ENCODE data around the gene SMYD4. TPM values are rescaled to one million over a fixed set of nuclear protein-coding genes. Genes with fewer than 3 reads are reported as not detected.
"Not testable (repeated sequence)": the region's sequence is repeated elsewhere in the genome, so short reads cannot be mapped to it uniquely, and the experiment has no call there.

Gene SMYD4
- total and polyA plus RNA-seq, 5 donors = 6.5 to 14.6 (median 11.0) TPM

DNA sequence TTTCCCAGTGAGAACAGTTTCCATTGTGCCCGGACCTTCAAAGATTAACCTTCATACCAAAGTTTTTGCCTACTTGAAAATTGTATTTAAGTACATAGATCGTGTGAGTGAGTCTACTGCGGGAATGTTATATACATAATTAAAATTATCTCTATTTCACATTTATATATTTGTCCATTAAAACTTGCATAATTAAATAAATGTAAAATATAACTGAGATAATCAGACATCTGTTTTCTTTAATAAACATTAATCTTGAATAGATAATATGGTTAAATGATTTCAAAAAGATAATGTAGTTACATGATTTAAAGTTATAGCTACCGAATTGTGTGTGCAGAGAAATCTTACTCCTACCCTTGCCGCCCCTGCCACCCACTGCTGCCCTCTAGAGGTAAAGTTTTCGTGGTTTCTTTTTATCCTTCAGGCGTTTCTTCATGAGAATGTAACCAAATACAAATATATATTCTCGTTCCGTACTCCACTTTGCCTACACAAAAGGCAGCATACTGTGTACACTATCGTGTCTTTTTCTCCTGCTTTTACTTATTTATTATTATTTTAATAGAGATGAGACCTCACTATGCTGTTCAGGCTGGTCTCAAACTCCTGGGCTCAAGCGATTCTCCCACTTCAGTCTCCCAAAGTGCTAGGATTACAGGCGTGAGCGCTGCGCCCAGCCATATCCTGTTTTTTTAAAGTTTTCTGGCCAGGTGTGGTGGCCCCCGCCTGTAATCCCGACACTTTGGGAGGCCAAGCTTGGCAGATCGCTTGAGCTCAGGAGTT is 35.7 kb upstream of the SMYD4 start:
- 82% methylated on average over 17 of the region's 17 CpGs for WGBS
- Histone ChIP-seq H3K4me3 (ENCODE audit: low read length) (no peak overlapping the region), H3K27me3 (ENCODE audit: control insufficient read depth, insufficient read depth) (no peaks in the 10 kb centered on the region), H3K4me1 (ENCODE audit: control insufficient read depth, insufficient read depth, low read length) (no peaks in the 10 kb centered on the region), H3K9me3 (ENCODE audit: control insufficient read depth, low read length) (no peaks in the 10 kb centered on the region), H3K27ac (ENCODE audit: low read length) (no peak overlapping the region)
- ATAC-seq (no peak), DNase-seq (no peak)
- intact Hi-C loops (cut with DNase I) = no loop called here

DNA sequence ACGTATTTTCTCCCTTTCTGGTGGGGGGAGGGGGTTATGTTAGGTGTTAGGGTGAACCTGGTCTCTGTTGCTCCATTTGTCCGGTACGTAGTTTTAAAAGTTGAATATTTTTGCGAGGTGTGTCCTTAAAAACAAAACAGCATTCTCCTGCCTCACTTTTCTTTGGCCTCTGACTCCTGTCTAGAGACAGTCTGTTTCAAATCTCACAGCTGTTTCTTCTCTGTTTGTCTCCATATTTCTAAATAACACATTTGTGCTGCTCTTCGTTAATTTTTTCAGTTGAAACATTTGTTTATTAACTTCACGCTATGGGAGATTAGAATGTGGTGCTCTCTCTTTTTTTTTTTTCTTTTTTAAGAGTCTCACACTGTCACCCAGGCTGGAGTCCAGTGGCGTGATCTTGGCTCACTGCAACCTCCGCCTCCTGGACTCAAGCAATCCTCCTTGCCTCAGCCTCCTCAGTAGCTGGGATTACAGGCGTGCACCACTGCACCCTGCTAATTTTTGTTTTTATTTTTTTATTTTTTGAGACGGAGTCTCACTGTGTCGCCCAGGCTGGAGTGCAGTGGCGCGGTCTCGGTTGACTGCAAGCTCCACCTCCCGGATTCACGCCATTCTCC is 31.8 kb upstream of the SMYD4 start:
- Histone ChIP-seq H3K27me3 (ENCODE audit: control insufficient read depth, insufficient read depth) (no peaks in the 10 kb centered on the region), H3K27ac (ENCODE audit: low read length) (no peak overlapping the region), H3K4me1 (ENCODE audit: control insufficient read depth, insufficient read depth, low read length) (no peaks in the 10 kb centered on the region), H3K4me3 (ENCODE audit: low read length) (no peak overlapping the region), H3K9me3 (ENCODE audit: control insufficient read depth, low read length) (no peaks in the 10 kb centered on the region)
- intact Hi-C loops (cut with DNase I) = no loop called here
- ATAC-seq (peak; percentile 37 to 63), DNase-seq (peak in 2 of 3 donors; percentile 31 to 68)
- WGBS = 77% methylated on average over 16 of the region's 16 CpGs

DNA sequence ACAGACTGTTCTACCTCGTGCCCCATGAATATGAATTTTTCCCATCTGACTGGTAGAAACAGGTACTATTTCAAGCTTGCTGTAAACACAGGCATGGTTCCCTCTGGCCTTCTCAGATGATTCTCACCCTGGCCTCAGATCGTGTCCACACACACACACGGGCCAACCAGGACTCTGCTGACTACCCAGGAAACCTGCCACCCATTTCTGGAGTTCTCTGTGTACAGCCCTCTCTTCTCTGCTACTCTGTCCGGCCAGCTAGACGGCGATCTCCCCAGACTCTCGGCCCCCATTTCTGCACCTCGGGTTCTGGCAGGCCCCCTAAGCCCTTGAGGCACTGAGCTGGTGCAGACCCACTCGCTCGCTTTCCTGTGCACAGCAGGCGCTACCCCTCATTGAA is 31.3 kb upstream of the SMYD4 start:
- Histone ChIP-seq H3K9me3 (ENCODE audit: control insufficient read depth, low read length) (no peaks in the 10 kb centered on the region), H3K27ac (ENCODE audit: low read length) (peak overlapping the region; percentile 30), H3K4me1 (ENCODE audit: control insufficient read depth, insufficient read depth, low read length) (no peaks in the 10 kb centered on the region), H3K4me3 (ENCODE audit: low read length) (no peak overlapping the region), H3K27me3 (ENCODE audit: control insufficient read depth, insufficient read depth) (no peaks in the 10 kb centered on the region)
- ATAC-seq (peak; percentile 63 to 73), DNase-seq (no peak)
- WGBS = 76% methylated on average over 11 of the region's 11 CpGs
- intact Hi-C loops (cut with DNase I) = no loop called here

DNA sequence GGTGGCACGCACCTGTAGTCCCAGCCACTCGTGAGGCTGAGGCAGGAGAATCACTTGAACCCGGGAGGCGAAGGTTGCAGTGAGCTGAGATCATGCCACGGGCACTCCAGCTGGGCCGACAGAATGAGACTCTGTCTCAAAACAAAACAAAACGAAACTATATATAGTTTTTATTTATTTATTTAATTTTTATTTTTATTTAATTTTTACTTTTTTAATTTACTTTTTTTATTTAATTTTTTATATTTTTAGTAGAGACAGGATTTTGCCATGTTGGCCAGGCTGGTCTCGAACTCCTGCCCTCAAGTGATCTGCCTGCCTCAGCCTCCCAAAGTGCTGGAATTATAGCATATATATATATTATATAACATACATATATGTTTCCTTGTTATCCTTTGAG is 26.8 kb upstream of the SMYD4 start:
- DNase-seq = peak in 1 of 3 donors; percentile 2
- intact Hi-C loops (cut with DNase I); H3K27me3 ChIP-seq (ENCODE audit: control insufficient read depth, insufficient read depth); H3K27ac ChIP-seq (ENCODE audit: low read length); H3K9me3 ChIP-seq (ENCODE audit: control insufficient read depth, low read length); H3K4me3 ChIP-seq (ENCODE audit: low read length); H3K4me1 ChIP-seq (ENCODE audit: control insufficient read depth, insufficient read depth, low read length); ATAC-seq: not testable (repeated sequence)
- WGBS = 94% methylated on average over 8 of the region's 8 CpGs

DNA sequence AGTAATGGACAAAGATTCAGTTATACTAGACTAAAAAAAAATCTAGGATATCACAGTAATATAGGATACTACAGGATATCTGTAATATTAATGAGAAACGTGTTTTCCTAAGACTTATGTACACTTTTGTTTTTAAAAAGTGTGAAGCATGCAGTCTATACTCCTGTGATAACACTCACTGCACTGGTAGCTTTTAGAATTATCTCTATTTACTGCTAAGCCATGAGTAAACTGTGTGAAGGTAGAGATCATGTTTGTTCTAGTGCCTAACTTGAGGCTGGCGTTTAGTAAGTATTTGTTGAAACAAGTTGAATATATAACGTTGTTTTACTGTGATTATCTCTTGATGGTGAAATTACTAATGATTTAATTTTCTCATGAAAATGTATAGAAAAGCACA is 24.0 kb upstream of the SMYD4 start:
- DNase-seq = no peak
- no peak for ATAC-seq
- Histone ChIP-seq H3K9me3 (ENCODE audit: control insufficient read depth, low read length) (no peaks in the 10 kb centered on the region), H3K27ac (ENCODE audit: low read length) (no peak overlapping the region), H3K4me1 (ENCODE audit: control insufficient read depth, insufficient read depth, low read length) (no peaks in the 10 kb centered on the region), H3K4me3 (ENCODE audit: low read length) (no peak overlapping the region), H3K27me3 (ENCODE audit: control insufficient read depth, insufficient read depth) (no peaks in the 10 kb centered on the region)
- whole genome bisulfite sequencing = 86% methylated on average over 3 of the region's 3 CpGs
- intact Hi-C loops (cut with DNase I) = no loop called here

DNA sequence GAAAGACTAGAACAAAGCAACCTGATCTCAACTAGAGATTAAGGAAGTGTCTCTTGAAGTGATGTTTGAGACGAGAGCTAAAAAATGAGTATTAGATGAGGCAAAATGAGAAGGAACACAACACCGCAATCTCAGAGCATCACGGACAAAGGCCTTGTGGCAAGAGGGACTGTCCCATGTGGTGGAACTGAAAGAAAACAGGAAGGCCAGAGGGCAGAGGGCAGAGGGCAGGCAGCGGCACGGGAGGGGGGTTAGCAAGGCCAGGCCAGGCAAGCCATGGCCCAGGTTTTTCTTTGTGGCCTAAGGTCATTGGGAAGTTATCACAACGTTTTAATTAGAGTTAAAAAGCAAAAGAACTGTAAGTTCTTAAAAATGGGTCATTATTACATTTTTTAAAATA is 22.6 kb upstream of the SMYD4 start:
- no peak for DNase-seq
- intact Hi-C loops (cut with DNase I) = no loop called here
- WGBS = 69% methylated on average over 6 of the region's 6 CpGs
- no peak overlapping the region for H3K4me3 ChIP-seq (ENCODE audit: low read length)
- H3K27ac ChIP-seq (ENCODE audit: low read length) = no peak overlapping the region
- ATAC-seq = no peak
- H3K9me3 ChIP-seq (ENCODE audit: control insufficient read depth, low read length) = no peaks in the 10 kb centered on the region
- no peaks in the 10 kb centered on the region for H3K27me3 ChIP-seq (ENCODE audit: control insufficient read depth, insufficient read depth)
- peaks cover 2% of the 10 kb centered on the region for H3K4me1 ChIP-seq (ENCODE audit: control insufficient read depth, insufficient read depth, low read length)

DNA sequence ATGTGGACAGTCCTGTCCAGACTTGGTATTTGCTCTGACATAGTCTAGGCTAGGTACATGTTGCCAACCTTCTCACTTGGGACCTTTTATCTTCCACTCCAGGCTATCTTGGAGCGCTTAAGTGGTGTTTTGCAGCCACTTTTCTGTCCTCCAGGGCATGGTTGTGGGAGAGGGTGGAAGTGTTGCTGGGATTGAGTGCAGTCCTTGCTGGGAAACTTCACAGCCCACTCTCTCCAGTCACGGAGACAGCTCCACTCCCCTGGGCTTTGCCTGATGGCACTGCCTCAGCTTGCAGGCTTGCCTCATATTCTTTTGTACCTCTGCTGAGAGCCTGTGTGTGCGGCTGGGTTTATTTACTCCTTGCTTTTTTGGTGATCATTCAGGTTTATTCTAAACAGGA is 17.5 kb upstream of the SMYD4 start:
- ATAC-seq = peak; percentile 94 to 98
- Histone ChIP-seq H3K9me3 (ENCODE audit: control insufficient read depth, low read length) (no peaks in the 10 kb centered on the region), H3K27ac (ENCODE audit: low read length) (peak overlapping the region; percentile 18), H3K4me3 (ENCODE audit: low read length) (no peak overlapping the region), H3K4me1 (ENCODE audit: control insufficient read depth, insufficient read depth, low read length) (peaks cover 3% of the 10 kb centered on the region), H3K27me3 (ENCODE audit: control insufficient read depth, insufficient read depth) (no peaks in the 10 kb centered on the region)
- intact Hi-C loops (cut with DNase I) = no loop called here
- 45% methylated on average over 3 of the region's 3 CpGs for WGBS
- peak; percentile 66 to 88 (median 87) for DNase-seq

DNA sequence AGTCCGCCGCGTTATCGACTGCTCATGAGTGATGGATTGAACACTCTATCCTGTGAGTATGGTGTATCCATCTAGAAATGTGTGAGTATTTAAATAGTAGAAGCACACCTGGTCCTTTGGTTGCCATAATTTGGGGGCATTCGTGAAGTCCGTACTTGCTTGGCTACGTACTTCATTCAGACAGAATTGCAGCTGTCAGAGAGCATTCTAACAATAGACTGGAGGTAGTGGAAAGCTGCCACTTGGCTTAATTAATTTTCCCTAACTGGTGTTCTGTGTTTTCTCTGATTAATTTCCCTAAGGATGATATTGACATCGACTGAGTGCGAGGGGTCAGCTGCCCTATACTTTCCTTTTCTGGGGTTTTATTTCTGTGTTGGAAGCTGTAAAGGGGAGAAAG is 14.2 kb upstream of the SMYD4 start:
- DNase-seq = no peak
- Histone ChIP-seq H3K27me3 (ENCODE audit: control insufficient read depth, insufficient read depth) (no peaks in the 10 kb centered on the region), H3K9me3 (ENCODE audit: control insufficient read depth, low read length) (no peaks in the 10 kb centered on the region), H3K4me3 (ENCODE audit: low read length) (no peak overlapping the region), H3K4me1 (ENCODE audit: control insufficient read depth, insufficient read depth, low read length) (peaks cover 3% of the 10 kb centered on the region), H3K27ac (ENCODE audit: low read length) (no peak overlapping the region)
- no peak for ATAC-seq
- WGBS = 79% methylated on average over 9 of the region's 9 CpGs
- intact Hi-C loops (cut with DNase I) = no loop called here

DNA sequence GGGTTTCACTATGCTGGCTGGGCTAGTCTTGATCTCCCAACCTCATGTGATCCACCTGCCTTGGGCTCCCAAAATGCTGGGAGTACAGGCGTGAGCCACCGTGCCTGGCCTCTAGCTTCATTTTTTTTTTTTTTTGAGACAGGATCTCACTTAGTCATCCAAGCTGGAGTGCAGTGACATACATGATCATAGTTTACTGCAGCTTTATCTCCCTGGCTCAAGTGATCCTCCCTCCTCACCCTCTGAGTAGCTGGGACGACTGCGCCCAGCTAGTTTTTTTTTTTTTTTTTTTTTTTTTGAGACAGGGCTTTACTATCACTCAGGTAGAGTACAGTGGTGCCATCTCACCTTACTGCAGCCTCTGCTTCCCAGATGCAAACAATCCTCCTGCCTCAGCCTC is 9.8 kb upstream of the SMYD4 start:
- peak; percentile 56 to 63 for ATAC-seq
- no peak overlapping the region for H3K27ac ChIP-seq (ENCODE audit: low read length)
- intact Hi-C loops (cut with DNase I) = no loop called here
- whole genome bisulfite sequencing = 64% methylated on average over 4 of the region's 4 CpGs
- H3K27me3 ChIP-seq (ENCODE audit: control insufficient read depth, insufficient read depth) = no peaks in the 10 kb centered on the region
- H3K4me1 ChIP-seq (ENCODE audit: control insufficient read depth, insufficient read depth, low read length) = no peaks in the 10 kb centered on the region
- no peak overlapping the region for H3K4me3 ChIP-seq (ENCODE audit: low read length)
- H3K9me3 ChIP-seq (ENCODE audit: control insufficient read depth, low read length) = no peaks in the 10 kb centered on the region
- no peak for DNase-seq

DNA sequence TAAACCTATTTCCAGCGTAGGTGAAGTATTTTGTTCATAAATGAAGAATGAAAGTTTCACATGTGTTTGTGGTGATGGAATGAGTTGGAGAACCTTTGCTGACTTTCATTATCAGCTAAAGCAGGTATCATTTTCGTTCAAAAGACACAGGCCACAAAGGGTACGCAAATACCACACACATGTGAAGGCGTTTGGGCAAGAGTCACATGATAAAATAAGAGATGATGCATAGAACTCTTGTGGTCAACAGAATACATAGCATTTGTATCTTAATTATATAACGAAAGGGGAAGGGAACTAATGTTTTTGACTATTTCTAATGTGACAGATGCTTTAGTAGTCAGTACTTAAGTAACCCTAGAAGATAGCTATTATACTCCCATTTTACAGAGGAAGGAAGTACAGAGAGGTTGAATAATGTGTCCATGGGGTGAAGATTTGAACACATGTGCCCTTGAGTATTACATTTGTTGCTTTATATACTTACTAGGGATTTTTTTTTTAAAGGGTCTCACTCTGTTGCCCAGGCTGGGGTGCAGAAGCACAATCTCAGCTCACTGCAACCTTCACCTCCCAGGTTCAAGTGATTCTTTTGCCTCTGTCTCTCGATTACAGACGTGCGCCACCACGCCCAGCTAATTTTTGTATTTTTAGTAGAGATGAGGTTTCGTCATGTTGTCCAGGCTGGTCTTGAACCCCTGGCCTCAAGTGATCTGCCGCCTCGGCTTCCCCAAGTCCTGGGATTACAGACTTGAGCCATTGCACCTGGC is 4.9 kb upstream of the SMYD4 start:
- Histone ChIP-seq H3K9me3 (ENCODE audit: control insufficient read depth, low read length) (no peaks in the 10 kb centered on the region), H3K4me3 (ENCODE audit: low read length) (no peak overlapping the region), H3K27me3 (ENCODE audit: control insufficient read depth, insufficient read depth) (no peaks in the 10 kb centered on the region), H3K4me1 (ENCODE audit: control insufficient read depth, insufficient read depth, low read length) (no peaks in the 10 kb centered on the region), H3K27ac (ENCODE audit: low read length) (no peak overlapping the region)
- intact Hi-C loops (cut with DNase I) = no loop called here
- ATAC-seq (no peak), DNase-seq (no peak)
- 85% methylated on average over 12 of the region's 12 CpGs for WGBS

DNA sequence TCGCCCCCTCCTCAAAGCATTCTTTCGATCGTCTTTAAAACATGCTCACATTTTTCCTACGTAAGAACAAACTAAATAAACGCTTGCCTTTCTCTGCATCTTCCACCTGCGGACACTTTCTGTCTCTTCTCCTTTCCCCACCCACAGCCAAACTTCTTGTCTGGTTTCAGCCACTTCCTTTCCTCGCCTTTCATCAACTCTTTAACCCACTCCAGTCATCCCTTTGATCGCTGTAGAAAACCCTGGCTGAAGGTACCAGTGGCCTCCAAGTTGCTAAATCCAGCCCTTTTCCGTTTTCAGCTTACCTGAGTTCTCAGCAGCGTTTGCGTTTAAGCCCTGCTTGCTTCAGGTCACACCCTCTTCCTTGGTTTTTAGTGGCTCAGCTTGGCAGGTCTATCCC is 586 bp upstream of the SMYD4 start:
- no peaks in the 10 kb centered on the region for H3K27me3 ChIP-seq (ENCODE audit: control insufficient read depth, insufficient read depth)
- no peaks in the 10 kb centered on the region for H3K4me1 ChIP-seq (ENCODE audit: control insufficient read depth, insufficient read depth, low read length)
- no peak for ATAC-seq
- WGBS = 1% methylated on average over 11 of the region's 11 CpGs
- no peak overlapping the region for H3K27ac ChIP-seq (ENCODE audit: low read length)
- H3K4me3 ChIP-seq (ENCODE audit: low read length) = peak overlapping the region; percentile 78
- no peak for DNase-seq
- intact Hi-C loops (cut with DNase I) = no loop called here
- no peaks in the 10 kb centered on the region for H3K9me3 ChIP-seq (ENCODE audit: control insufficient read depth, low read length)

All from right cardiac atrium (tissue), 5 donors.